NCI-H146 treated with DMSO at 0.1 percent for 48 hours (cell line): ENCODE measurements around the gene HCFC1.

Experiments
- DNase-seq: peaks from one replicate; lab custom pipeline; 2025; ENCODE audit not compliant: unreplicated experiment; lab: John Stamatoyannopoulos, UW

Gene HCFC1

DNA sequence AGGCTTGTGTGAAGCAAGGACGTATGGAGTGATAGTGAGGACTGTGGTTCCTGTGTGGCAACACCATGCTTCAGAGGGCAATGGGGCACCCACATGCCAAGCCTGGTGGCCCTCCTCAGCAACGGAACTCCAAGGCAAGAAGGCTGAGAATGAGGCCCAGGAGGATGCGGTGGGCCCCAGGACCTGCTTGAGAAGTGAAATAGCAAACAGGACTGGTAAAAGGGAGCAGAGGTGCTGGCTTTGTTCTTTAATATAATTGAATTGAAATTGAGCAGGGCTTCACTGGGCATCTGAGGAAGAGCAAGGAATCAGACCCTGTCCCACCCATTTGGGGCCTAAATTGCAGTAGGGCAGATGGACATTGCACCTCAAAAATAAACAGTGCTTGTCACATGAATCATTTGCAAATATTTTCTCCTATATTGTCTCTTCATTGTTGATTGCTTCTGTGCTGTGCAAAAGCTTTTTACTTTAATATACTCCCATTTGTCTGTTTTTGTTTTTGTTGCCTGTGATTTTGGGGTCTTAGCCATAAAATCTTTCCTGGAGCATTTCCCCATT, 3.2 kb upstream of the HCFC1 start:
- DNase-seq, result no peak

DNA sequence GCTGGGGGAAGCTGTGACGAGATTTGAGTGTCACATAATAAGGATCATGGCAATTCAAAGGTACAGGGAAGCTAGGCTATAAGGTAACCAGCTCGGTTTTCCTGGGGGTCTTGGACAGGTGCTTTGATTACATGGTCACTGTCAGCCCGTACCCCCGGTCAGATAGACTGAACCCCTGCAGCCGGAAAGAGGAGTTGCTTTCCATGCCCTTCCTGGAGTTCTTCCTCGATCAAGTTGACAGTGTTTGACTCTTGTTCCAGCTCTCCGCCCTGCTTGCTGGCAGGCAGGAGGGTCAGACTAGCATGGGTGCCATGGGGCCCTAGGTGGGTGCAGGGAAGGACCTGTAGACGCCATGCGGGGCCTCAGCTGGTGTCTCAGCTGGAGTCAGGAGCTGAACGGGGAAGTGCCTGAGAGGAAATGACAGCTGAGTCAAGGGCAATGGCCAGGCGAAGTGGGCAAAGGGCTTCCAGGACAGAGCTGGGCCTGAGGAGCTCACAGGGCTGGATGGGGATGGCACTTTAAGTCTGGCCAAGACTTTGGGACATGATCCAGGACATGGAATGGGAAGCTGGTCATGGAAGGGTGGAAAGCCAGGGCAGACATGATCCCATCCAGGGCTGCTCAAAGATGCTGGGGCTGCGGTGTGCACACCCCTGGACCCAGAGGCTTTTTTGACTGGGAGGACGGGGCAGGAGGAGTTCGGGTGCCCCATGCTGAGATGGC, 2.5 kb upstream of the HCFC1 start:
- DNase-seq, result no peak

DNA sequence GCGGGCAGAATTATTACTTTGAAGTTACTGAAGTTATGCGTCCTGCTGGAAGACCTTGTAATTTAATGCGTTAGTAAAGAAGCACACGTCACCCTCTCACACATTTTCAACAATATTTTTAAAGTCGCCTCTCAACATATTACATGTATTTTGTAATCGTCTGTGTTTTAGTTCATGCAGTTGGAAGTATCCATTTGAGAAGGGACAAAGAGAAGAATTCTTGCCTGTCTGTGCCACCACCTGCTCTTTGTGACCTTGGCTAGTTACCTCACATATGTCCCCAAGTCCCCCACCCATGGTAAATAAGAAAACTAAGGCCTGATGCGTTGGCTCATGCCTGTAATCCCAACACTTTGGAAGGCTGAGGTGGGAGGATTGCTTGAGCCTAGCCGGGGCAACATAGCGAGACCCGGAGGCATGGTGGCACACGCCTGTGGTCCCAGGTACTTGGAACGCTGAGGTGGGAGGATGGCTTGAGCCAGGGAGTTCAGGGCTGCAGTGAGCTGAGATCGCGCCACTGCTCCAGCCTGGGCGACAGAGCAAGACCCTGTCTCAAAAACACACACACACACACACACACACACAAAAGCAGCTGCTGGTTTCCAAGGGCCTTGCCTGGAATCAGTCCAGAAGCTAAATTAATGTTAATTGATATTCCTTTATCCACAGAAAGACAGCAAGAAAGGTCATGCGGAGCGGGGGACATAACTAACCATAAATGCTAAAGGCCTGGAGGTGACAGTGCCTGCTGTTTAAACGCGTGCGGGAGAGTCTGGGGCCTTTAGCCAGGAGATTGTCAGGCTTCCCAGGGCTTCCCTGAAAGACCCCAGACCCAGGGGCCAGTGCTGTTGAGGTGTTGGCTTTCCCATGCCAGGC, 1.7 kb upstream of the HCFC1 start:
- peak; percentile 77 for DNase-seq

DNA sequence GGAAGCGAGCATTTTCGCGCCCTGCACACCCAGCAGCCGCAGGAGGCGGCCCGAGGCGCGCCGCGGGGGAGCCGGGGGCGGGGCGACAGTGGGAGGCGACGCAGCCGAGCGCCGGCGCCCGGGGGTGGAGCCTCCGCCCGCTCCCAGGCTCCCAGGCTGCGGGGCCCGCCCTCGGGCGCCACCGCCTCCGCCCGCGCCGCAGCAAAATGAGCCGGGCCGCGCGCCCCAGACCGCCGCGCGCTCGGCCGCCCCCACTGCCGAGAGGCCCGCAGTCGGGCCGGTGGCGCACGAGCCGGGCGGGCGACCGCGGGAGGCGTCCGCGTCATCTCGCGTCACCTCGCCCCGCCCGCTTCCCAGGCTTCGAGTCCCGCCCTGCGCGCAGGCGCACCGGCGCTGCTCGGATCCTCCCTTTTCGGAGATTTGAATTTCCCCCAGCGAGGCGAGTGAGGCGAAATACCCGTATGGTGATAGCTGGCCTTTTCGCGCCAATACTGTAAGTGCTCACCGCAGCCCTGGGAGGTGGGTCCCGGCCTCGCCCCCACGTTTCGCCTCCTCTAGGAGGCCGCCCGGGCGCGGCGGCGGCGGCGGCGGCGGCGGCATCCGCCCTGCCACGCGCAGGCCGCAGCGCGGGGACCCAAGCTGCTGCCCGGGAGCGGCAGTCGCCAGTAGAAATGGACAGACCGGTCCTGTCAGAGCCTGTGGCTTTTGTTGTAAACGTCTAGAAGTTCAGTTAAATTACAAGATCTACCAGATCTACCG, 929 bp upstream of the HCFC1 start, which contains the start of gene TMEM187:
TMEM187 (plus strand) TSS at position 387 of the 759 bp plus-strand sequence. CDS start 9,309 bp downstream, outside the sequence.
- peak; percentile 70 for DNase-seq

DNA sequence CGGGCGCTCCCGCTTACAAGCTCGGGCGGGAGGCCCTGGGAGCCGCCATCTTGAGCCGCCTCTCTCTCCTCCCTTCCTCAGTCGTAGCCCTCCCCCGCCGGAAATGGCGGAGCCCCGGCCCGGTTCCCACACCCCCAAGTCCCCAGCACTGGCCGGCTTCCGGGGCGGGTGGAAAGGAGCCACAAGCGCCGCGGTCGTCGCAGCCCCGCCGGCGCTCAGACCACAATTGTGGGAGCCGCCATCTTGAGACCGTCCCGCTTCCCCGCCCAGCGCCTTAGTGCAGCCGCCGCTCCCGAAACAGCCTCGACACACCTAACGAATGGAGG, 531 bp downstream of the HCFC1 start:
- peak; percentile 53 for DNase-seq

DNA sequence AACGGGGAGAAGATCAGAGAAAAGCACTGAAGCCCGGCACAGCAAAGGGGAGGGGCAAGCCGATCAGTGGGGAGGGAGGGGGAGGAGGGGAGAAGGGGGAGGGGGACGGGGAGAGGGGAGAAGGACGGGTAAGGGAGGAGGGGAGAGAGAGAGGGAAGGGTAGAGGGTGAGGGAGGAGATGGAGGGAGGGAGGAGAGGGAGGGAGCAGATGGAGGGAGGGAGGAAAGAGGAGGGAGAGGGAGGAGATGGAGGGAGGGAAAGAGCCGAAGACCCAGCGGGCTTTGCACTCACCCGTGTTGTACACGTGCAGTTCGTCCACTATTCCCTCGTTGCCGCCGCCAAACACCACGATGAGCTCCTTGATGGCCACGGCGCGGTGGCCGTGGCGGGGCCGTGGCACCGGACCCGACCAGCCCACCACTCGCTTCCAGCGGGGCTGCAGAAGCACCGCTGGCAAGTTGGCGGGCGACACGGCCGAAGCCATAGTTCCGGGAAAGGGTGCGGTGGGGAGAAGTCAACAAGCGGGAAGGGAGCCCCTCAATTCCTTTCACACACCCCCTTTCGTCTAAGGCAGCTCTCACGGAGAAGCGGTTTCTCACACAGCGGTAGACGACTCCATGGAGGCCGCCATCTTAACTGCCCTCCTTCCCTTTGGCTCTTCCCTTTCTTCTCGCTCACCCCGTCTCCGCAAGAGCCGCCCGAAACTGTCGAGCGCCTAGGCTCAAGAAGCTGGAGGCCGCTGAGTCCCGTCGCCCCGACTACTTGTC, 1.1 kb downstream of the HCFC1 start:
- peak; percentile 20 for DNase-seq

DNA sequence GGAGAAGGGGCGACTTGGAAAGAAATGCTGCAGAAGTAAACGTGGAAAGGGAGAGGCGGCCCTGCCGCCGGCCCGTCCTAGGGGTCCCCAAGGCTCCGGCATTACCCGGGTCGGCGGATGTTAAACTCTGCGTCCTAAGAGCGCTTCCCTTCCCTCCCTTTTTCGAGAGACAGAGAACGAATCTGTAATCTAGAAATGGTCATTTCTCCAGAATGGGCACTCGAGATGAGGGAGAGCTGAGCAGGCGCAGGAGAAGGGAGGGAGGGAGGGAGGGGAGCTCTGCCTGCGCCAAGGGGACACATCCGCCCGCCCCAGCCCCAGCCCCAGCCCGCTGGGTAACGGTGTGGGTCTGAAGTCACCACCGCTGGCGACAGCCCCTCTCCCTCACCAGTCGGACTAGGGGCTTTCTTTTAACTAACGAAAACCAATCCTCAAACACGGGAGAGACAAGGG, 1.7 kb downstream of the HCFC1 start:
- no peak for DNase-seq

DNA sequence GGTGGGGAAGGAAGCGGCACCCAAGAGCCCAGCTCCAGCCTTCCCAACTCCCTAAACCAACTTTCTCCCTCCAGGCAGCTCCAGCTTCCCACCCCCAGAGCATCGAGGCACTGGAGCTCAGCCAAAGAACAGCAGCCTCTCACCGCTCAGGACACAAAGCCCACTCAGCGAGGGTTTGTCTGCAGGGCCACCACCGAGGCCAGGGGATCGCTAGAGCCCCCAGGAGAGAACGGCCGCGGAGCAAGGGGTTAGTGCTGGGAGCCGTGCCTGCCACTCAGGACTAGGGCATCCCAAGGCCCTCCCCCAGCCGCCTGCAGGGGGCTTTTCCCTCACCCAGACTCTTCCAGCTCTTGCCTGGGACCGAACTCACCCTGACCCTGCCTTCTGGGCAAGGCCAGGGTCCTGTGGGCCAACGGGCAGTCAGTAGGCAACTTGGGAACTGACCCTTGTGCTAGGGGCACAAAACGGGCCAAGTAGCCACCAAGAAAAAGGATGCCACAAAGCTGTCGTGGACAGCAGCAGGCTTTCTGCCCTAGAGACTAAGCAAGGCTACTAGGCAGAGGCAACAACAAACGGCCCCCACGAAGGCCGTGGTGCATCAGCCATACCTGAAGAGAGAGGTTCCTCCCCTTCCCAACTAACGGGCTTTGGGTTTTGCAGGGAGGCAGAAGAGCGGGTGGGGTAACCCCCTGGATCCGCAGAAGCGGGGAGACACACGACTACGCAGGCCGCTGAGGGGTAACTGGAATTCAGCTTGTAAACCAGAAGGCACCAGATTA, 2.3 kb downstream of the HCFC1 start:
- no peak for DNase-seq

DNA sequence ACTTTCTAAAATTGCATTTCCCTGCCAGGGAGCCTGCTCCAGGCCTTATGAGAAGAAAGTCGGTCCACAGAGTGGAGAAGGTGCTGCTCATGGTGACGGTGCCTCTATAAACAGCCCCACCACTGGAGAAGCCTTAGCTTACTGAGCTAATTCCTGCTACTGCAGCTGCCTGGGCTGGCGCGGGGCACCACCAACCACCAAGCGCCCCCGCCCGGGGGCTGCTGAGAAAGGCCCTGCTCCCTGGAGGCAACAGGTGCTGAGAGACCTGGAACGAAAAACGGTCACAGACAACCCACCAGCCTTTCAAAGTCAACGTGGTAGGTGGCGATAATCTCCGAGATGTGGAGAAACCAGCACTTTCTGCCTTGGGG, 2.9 kb downstream of the HCFC1 start:
- DNase-seq, result no peak

DNA sequence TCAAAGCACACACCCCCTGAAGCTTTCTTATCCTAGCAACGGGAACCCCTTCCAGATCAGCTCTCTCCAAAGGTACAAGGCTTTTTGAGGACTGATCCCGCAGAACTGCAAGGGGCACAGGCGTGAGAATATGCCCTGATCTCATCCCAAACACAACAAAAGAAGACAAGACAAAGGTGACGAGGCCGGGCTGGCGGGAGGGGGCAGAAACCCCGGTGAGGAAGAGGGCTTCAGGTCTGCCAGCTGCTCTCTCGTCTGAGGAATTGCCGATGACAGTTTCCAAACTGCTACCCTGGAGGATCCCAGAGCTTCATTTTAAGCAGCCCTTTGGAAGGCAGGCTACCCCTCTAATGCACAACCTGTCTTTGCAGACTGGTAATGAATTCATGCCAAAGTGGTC, 3.4 kb downstream of the HCFC1 start:
- DNase-seq, result no peak

DNA sequence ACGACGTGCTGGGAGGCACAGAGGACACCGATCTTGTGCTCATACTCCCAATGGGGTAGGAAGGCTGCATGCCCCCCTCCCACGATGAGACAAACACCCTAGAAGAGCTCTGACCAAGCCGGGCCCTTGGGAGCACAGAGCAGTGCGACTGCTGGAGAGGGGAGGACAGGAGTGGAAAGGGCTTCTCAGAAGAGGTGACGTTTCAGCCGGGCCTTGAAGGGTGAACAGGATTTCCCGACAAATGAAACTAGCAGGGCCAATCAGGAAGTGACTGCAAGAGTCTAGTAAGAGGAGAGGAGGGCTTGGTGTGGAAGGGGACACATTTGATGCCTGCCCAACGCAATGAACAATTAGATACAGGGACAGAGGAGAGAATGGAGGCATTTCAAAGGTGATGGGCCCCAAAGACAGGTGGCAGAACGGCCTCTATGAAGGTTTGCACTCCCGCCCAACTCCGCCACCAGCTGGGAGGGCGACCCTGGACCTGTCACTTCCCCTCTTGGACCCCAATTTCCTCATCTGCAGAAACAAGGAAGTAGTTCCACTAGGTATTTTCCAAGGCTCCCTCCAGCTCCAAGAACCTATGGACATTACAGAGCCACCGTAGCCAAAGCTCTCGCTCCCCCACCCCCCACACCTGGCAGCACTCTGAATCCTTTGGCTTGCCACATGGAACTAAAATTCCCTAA, 3.9 kb downstream of the HCFC1 start:
- DNase-seq, result no peak

DNA sequence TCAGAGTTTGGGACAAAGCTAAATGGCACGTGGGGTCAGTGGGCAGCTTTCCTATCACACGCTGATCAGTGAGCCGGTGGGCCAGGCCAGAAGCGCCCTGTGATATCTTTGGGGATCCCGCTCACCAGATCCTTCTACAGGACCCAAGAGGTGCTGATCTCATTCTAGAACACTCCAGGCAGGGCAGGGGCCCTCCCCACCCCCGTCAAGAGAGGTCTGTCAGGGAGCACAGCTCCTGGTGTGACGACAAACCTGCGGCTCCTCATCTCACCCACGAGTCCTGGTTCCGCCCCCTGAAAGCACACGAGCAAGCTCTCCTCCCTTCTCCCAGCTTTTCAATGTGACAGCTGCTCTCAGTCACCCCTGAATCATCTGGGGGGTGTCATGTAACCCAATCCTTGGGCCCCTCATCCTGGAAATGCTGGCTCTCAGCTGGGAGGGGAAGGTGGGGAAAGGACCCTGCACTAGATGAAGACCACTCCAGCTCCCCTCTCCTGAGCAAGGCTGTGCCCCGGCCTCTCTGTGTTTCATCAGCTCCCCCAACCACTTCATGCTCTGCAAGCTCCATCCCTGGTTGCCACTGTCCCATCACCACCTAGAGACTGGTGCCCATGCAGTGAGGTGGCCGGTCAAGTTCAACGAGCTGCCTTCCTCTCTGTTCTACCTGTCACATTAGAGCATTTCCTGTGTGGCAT, 4.6 kb downstream of the HCFC1 start:
- no peak for DNase-seq

DNA sequence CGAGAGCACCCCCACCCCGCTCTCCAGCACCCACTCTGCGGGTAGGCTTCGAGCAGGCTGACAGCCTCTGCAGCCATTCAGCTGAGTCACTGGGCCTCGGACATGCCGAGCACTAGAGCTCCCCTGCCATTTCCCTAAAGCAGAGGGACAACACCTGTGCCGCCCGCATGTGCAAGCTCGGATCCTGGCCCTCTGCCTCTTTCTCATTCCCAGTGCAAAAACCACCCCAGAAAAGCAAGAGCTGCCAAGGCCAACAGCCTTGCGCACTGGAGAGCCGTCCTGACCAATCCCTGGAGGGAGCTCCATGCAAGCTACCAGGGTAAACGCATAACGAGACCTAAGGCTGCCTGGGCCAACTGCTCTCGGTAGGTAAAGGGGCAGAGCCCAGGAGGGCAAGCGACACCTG, 5.3 kb downstream of the HCFC1 start:
- DNase-seq, result no peak

DNA sequence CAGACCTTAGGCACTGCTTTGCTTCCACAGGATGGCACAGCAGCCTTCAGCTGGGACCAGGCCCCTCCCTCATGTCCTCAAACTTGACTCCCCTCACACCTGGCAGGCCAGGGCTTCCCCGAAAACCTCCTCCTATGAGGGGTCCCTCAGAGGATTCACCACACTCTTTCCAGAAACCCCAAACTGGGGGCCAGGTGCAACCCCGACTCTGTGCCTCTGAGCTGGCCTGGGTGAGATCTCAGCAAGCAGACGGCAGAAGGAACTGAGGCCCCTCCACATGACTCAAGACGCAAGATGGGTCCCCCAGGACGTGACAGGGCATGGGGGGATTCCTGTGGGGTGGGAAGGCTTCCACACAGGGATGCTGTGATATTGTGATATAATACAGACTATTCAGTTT, 6.2 kb downstream of the HCFC1 start:
- DNase-seq, result no peak

DNA sequence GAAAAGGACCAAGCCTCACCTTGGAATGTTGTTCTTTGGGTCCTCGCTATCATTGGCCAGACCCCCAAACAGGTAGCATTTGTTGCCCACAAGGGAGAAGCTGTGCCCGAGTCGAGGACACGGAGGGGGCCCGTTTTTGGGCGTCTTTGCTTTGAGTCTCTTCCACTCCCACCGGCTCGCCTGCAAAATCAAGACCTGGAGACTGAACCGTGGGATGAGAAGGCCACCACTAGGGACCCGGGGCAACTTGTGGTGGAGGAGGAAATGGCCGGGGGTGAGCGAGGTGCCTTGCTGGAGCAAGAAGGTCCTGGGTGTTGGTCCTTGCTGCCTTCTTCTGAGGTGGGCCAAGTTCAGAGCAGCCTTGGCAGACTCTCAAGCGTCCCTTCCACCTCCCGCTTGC, 7.5 kb downstream of the HCFC1 start:
- no peak for DNase-seq

DNA sequence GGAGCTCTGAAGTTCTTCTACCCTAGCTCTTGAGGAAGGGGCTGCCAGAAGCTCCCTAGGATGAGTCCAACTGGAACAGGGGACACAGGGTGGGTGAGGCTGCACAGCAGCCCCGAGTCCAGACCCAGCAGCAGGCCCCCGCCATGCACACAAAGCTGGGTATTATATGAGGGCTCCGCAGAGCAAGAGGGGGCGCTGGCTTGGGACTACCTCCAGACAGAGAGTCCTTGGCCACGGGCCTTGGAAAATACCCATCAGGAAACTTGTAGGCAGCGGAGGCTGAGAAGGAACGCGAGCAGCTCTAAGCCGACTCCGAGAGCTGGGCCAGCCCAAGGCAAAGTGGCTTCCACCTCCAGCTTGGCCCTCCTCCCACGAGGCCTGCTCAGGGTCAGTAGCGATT, 8.1 kb downstream of the HCFC1 start:
- no peak for DNase-seq

DNA sequence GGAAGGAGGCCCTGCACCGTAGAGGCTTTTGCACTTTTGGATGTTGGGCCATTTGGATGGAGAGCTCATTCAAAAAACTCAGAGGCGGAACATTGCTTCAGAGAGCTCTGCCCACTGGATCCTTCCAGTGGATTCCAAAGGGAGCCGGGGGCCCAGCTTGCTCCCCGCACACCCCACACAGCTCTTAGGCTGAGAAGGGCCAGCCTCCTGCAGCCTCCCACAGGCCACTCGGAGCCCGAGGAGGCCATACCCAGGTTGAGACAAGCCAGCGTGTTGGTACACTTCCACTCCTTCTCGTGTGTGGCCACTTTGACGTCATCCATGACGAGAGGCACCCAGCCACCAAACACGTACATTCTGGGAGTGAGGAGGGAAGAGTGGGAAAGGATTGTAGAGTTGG, 10.3 kb downstream of the HCFC1 start:
- DNase-seq, result no peak

DNA sequence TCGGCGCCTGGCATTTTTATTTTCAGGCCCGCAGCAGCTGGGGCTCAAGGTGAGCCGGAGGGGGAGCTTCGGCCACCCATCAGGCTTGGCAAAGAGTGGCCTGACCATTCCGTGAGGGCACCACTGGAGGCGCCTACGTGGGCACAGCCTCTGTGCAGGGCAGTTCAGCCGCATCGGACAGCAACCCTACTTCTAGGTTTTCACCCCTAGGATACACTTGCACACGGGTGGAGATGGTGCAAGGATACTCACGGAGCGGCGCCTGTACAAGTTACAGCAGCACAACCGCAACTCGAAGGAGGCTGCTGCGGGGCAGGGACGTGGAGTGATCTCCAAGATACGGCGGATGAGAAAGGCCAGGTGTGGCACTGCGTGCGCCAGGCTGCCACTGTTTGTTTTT, 10.8 kb downstream of the HCFC1 start:
- no peak for DNase-seq

DNA sequence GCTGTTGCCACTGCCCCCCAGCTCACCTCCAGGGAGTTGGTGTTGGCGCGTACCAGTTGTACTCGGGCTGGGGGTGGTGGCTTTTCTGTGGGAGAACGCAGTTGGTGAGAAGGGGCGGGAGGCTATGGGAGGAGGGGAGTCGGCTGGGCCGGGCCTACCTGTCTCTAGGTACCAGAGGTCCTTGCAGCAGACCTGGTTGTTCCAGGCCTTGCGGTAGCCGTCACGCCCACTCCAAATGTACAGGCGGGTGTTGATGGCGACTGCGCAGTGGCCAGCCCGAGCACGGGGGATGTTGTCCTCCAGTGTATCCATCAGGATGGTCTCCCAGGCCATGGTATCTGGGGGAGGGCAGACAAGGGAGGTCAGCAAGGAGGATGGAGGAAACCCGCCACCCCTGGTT, 11.5 kb downstream of the HCFC1 start:
- no peak for DNase-seq
